Testis (tissue), 2 donors: ENCODE results near the gene ATRN.

Source experiments
- POLR2A ChIP-seq: fragments of 450-650 bp; IDR thresholded peaks from one replicate; pipeline ENCODE4 v1.6.1; 2017; ENCODE audit warnings: antibody characterized with exemption, mild to moderate bottlenecking, moderate library complexity
- TF ChIP-seq, protein P1 (sequence below), 3 experiments: fragments of 450-650 bp in 2 of 3; fragments of 200-600 bp in 1 of 3; sonication (generic) in 1 of 3; IDR thresholded peaks; one replicate each; pipeline ENCODE4 v1.5.1; 2016 to 2019; ENCODE audit warnings: antibody characterized with exemption in 3 of 3, mild to moderate bottlenecking in 2 of 3, moderate library complexity in 1 of 3

DNA sequence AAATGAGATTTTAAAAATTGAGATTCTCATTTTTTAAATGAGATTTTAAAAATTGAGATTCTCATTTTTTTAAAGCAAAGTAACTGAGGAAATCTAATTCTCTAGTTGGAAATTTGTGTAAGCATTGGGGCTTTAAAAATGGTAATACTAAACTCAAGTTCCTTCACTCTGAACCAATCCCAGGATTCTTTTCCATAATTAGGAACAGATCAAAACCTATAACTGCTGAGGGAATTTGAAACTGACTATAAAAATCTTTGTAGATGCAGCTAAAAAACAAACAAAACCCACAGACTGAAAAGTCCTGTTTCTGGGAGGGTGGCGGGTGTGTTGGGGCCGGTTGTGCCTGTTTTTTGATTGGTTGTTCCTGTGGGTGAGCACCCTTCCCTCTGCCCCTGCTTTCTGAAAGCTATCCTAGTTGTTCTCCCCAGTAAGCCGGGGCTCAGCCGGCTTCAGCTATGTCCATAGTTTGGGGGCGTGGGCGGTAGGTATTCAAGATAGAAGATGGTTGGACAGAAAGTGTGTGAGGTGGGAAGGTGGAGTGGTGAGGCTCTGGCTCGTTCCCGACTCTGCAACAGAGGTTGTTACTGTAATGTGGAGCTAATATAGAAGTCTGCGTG lies 143.1 kb downstream of the ATRN start:
- TF ChIP-seq, protein P1, sequence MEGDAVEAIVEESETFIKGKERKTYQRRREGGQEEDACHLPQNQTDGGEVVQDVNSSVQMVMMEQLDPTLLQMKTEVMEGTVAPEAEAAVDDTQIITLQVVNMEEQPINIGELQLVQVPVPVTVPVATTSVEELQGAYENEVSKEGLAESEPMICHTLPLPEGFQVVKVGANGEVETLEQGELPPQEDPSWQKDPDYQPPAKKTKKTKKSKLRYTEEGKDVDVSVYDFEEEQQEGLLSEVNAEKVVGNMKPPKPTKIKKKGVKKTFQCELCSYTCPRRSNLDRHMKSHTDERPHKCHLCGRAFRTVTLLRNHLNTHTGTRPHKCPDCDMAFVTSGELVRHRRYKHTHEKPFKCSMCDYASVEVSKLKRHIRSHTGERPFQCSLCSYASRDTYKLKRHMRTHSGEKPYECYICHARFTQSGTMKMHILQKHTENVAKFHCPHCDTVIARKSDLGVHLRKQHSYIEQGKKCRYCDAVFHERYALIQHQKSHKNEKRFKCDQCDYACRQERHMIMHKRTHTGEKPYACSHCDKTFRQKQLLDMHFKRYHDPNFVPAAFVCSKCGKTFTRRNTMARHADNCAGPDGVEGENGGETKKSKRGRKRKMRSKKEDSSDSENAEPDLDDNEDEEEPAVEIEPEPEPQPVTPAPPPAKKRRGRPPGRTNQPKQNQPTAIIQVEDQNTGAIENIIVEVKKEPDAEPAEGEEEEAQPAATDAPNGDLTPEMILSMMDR (IDR thresholded peaks at IDR 0.05), result no peak
- no peak for TF ChIP-seq POLR2A
